Progenitor cell of endocrine pancreas (in vitro differentiated cells): ENCODE results near the gene IPMK. TPM values are rescaled to one million over a fixed set of nuclear protein-coding genes. Genes with fewer than 3 reads are reported as not detected.

Experiments used
- DNase-seq: peaks from one replicate; pipeline ENCODE4 v3.0.0; 2021; ENCODE audit warnings: low spot score; ENCODE audit not compliant: unreplicated experiment
- H3K27ac Mint-ChIP-seq: 2 replicates; pipeline ENCODE4 v1.8.0; 2021; ENCODE audit warnings: mild to moderate bottlenecking, moderate library complexity, mixed read lengths
- H3K27me3 Mint-ChIP-seq: 2 replicates; pipeline ENCODE4 v1.8.0; 2021; ENCODE audit warnings: mixed read lengths
- H3K36me3 Mint-ChIP-seq: 2 replicates; pipeline ENCODE4 v1.8.0; 2022; ENCODE audit warnings: mixed read lengths; ENCODE audit not compliant: insufficient read depth
- H3K4me1 Mint-ChIP-seq: 2 replicates; pipeline ENCODE4 v1.8.0; 2021; ENCODE audit warnings: low read depth, mixed read lengths
- H3K4me3 Mint-ChIP-seq: 2 replicates; pipeline ENCODE4 v1.8.0; 2021; ENCODE audit warnings: low read depth, mild to moderate bottlenecking, moderate library complexity, mixed read lengths
- H3K9me3 Mint-ChIP-seq: 2 replicates; pipeline ENCODE4 v1.8.0; 2021; ENCODE audit warnings: low read depth, mixed read lengths
- total RNA-seq: library from RNA; stranded (reverse); gene quantifications from 2 replicates; pipeline ENCODE4 v1.2.1, GENCODE V29; 2021
- TF ChIP-seq, protein P1 (sequence below): fragments of 200-600 bp; sonication (generic); IDR thresholded peaks from one replicate; pipeline ENCODE4 v1.5.0; 2021; ENCODE audit warnings: antibody characterized with exemption, mild to moderate bottlenecking; ENCODE audit not compliant: unreplicated experiment

Gene IPMK
- total RNA-seq, 1 donor from 2014 or later: 5.7 TPM

DNA sequence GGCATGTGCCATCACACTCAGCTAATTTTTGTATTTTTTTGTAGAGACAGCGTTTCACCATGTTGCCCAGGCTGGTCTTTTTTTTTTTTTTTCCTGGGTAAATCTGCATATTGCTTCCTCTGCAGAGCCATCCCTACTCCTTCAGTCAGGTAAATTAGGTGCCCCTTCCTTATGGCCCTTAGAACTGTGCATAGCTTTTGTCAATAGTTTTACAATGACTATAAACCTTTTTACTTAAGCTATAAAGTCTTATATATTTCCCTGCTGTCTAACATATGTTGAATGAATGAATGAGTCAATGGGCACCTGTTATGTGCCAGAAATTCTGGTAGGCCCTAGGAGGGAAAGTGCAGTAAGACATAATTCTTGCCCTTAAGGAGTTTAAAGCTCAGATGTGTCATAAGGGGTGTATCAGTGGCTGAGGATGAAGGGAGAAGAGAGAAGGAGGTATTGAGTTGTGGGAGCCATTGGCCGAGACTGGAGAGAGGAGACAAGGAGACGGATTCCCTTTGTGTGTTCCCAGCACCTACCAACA is 36.5 kb upstream of the IPMK start:
- no peak overlapping the region for H3K4me3 Mint-ChIP-seq
- no peak for DNase-seq
- H3K27ac Mint-ChIP-seq: no peak overlapping the region
- no peaks in the 10 kb centered on the region for H3K36me3 Mint-ChIP-seq
- TF ChIP-seq, protein P1, sequence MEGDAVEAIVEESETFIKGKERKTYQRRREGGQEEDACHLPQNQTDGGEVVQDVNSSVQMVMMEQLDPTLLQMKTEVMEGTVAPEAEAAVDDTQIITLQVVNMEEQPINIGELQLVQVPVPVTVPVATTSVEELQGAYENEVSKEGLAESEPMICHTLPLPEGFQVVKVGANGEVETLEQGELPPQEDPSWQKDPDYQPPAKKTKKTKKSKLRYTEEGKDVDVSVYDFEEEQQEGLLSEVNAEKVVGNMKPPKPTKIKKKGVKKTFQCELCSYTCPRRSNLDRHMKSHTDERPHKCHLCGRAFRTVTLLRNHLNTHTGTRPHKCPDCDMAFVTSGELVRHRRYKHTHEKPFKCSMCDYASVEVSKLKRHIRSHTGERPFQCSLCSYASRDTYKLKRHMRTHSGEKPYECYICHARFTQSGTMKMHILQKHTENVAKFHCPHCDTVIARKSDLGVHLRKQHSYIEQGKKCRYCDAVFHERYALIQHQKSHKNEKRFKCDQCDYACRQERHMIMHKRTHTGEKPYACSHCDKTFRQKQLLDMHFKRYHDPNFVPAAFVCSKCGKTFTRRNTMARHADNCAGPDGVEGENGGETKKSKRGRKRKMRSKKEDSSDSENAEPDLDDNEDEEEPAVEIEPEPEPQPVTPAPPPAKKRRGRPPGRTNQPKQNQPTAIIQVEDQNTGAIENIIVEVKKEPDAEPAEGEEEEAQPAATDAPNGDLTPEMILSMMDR: no peak
- no peaks in the 10 kb centered on the region for H3K9me3 Mint-ChIP-seq
- H3K4me1 Mint-ChIP-seq: peaks cover 28% of the 10 kb centered on the region
- H3K27me3 Mint-ChIP-seq: no peaks in the 10 kb centered on the region

- TF ChIP-seq, protein P1: no peak
- H3K4me1 Mint-ChIP-seq: peaks cover 28% of the 10 kb centered on the region
- H3K27me3 Mint-ChIP-seq: no peaks in the 10 kb centered on the region
- DNase-seq: no peak
- H3K36me3 Mint-ChIP-seq: no peaks in the 10 kb centered on the region
- peak overlapping the region; percentile 50 for H3K27ac Mint-ChIP-seq
- H3K9me3 Mint-ChIP-seq: no peaks in the 10 kb centered on the region
- no peak overlapping the region for H3K4me3 Mint-ChIP-seq
These were observed 34.6 kb upstream of the IPMK start for GRCh38 chr10:58302254-58302653.

GRCh38 chr10:58300676-58301075 is 33.0 kb upstream of the IPMK start:
- Mint-ChIP-seq H3K9me3 (no peaks in the 10 kb centered on the region), H3K4me3 (no peak overlapping the region), H3K4me1 (peaks cover 28% of the 10 kb centered on the region), H3K27ac (no peak overlapping the region), H3K36me3 (no peaks in the 10 kb centered on the region), H3K27me3 (no peaks in the 10 kb centered on the region)
- no peak for DNase-seq
- TF ChIP-seq, protein P1: no peak

GRCh38 chr10:58299580-58299979 is 31.9 kb upstream of the IPMK start:
- no peaks in the 10 kb centered on the region for H3K27me3 Mint-ChIP-seq
- no peaks in the 10 kb centered on the region for H3K36me3 Mint-ChIP-seq
- DNase-seq: peak; percentile 50
- peaks cover 28% of the 10 kb centered on the region for H3K4me1 Mint-ChIP-seq
- H3K9me3 Mint-ChIP-seq: no peaks in the 10 kb centered on the region
- no peak overlapping the region for H3K4me3 Mint-ChIP-seq
- TF ChIP-seq, protein P1: peak; percentile 89
- no peak overlapping the region for H3K27ac Mint-ChIP-seq

DNA sequence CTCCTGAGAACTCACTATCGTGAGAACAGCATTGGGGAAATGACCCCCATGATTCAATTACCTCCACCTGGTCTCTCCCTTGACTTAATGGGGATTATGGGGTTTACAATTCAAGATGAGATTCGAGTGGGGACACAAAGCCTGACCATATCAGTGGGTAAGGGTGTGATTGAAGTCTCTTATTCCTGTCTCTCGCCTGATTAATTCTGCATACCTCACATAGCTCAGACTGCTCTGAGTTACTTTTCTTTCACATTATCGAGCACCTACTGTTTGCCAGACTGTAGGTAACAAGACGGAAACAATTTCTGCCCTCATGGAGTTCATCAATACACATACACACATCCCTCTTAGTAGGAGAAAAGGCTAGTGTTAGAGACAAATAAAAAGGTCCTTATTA is 26.3 kb upstream of the IPMK start:
- Mint-ChIP-seq H3K27me3 (no peaks in the 10 kb centered on the region), H3K4me1 (no peaks in the 10 kb centered on the region), H3K9me3 (no peaks in the 10 kb centered on the region), H3K36me3 (no peaks in the 10 kb centered on the region), H3K4me3 (no peak overlapping the region), H3K27ac (no peak overlapping the region)
- TF ChIP-seq, protein P1: no peak
- DNase-seq: no peak
